Mucosa of descending colon (tissue), 3 donors: ENCODE results near the gene SNTB2. TPM values are rescaled to one million over a fixed set of nuclear protein-coding genes. Genes with fewer than 3 reads are reported as not detected.

Source experiments
- ATAC-seq: fragments of 200-7000 bp; cut with Tn5 transposase; one replicate; pipeline ENCODE4 v1.9.1; 2020; ENCODE audit warnings: mild to moderate bottlenecking, moderate library complexity
- DNase-seq, 3 donors: peaks; one replicate each; pipeline ENCODE4 v3.0.0-alpha.2; 2020
- H3K36me3 ChIP-seq: fragments of 200-600 bp; one replicate; pipeline ENCODE4 v1.8.0; 2021; ENCODE audit warnings: low read depth, mild to moderate bottlenecking
- H3K4me1 ChIP-seq: fragments of 200-600 bp; one replicate; pipeline ENCODE4 v1.8.0; 2021; ENCODE audit warnings: low read depth, mild to moderate bottlenecking
- H3K4me3 ChIP-seq: fragments of 200-600 bp; one replicate; pipeline ENCODE4 v1.8.0; 2021; ENCODE audit warnings: mild to moderate bottlenecking
- H3K9me3 ChIP-seq: fragments of 200-600 bp; one replicate; pipeline ENCODE4 v1.8.0; 2021; ENCODE audit warnings: mild to moderate bottlenecking
- CTCF ChIP-seq: fragments of 200-600 bp; IDR thresholded peaks from one replicate; pipeline ENCODE4 v1.8.0; 2022; ENCODE audit warnings: antibody characterized with exemption, mild to moderate bottlenecking
- intact Hi-C, 2 donors: fragments of 100-400 bp; cut with DNase I in 1 of 2; cut with micrococcal nuclease in 1 of 2; formaldehyde crosslinking; loops; one replicate each; pipeline versions ENCODE4 v1.11.0 to v1.11.1; 2022; cut with DNase I, micrococcal nuclease
- total RNA-seq, 3 donors: library from RNA; stranded (reverse); fragmentation: NEBNext Ultra II Directional in 2 of 3; extraction: Animal tissue kit (Norgen Biotek cat#: 25700) in 2 of 3; gene quantifications; one replicate each; pipeline versions ENCODE4 v1.2.1 to v1.2.4, GENCODE V29; 2021 to 2023
- donor health status: DM: no; HTN: no; CAD: no; lungs with moderate emphysema.
- donor health status: DM: no; HTN: no; CAD: no.
- donor health status: DM: no; HTN: yes; CAD: no.

Gene SNTB2
- total RNA-seq, 3 donors from 2014 or later, result 28.7 to 50.9 (median 34.0) TPM

DNA sequence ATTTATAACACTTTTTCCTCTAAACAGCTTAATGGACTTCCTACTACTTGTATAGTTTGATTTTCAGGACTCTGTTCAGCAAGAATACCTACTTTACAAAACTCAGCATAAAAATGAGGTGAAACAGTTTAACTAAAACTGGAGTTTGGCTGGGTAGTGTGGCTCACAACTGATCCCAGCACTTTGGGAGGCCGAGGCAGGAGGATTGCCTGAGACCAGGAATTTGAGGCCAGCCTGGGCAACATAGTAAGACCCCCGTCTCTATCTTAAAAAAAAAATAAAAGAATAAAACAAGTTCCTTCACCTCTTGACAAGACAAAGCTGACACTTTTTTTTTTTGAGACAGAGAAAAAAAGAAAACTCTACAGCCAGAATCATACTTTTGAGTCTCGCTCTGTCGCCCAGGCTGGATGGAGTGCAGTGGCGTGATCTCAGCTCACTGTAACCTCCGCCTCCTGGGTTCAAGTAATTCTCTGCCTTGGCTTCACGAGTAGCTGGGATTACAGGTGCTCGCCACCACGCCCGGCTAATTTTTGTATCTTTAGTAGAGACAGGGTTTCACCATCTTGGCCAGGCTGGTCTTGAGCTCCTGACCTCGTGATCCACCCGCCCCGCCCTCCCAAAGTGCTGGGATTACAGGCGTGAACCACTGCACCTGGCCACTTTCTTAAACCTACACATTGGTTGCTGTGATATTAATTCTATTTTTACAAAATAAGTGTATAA lies 140.8 kb downstream of the SNTB2 start:
- ATAC-seq (no peak), DNase-seq (no peak)
- no peaks in the 10 kb centered on the region for H3K9me3 ChIP-seq
- H3K4me3 ChIP-seq, result no peak overlapping the region
- TF ChIP-seq CTCF, result no peak
- peaks cover 54% of the 10 kb centered on the region for H3K4me1 ChIP-seq
- intact Hi-C loops, result no loop called here
- H3K36me3 ChIP-seq, result peaks cover 3% of the 10 kb centered on the region

DNA sequence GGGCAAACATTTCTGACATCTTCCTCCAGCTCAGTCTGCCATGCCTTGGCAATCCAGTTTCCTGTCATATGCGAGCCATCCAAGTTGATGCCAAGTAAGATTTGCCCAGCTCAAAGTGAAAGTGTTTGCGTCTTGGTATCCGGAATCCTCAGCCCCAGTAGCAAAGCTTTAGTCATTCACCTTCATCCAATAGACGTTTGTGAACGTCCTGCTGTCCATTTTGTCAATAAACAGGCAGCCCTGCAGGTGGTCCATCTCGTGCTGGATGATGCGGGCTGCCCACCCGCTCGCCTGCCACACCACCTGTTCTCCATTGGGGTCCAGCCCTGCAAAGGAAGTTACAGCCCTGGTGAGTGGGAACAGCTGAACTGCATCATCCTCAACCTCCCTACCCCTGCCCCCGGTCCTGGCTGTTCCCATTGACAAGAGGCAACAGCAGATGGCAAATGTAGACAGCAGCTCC lies 141.9 kb downstream of the SNTB2 start:
- intact Hi-C loops, result no loop called here
- DNase-seq, result peak in 1 of 3 donors; percentile 36
- no peak for TF ChIP-seq CTCF
- Histone ChIP-seq H3K36me3 (peaks cover 2% of the 10 kb centered on the region), H3K4me3 (no peak overlapping the region), H3K4me1 (peaks cover 53% of the 10 kb centered on the region), H3K9me3 (no peaks in the 10 kb centered on the region)
- no peak for ATAC-seq

GRCh38 chr16:69329369-69330285 lies 142.7 kb downstream of the SNTB2 start:
- Histone ChIP-seq H3K9me3 (no peaks in the 10 kb centered on the region), H3K4me3 (peak overlapping the region; percentile 84), H3K36me3 (no peaks in the 10 kb centered on the region), H3K4me1 (peaks cover 46% of the 10 kb centered on the region)
- DNase-seq (peak in 2 of 3 donors; percentile 36 to 73), ATAC-seq (peak; percentile 63)
- TF ChIP-seq CTCF, result no peak
- intact Hi-C loops, result no loop called here

- intact Hi-C loops, result no loop called here
- Histone ChIP-seq H3K4me3 (peak within 1 kb of the TSS; percentile 84), H3K36me3 (no peaks in the 10 kb centered on the region), H3K9me3 (no peaks in the 10 kb centered on the region), H3K4me1 (peaks cover 43% of the 10 kb centered on the region)
- DNase-seq (peak; percentile 96), ATAC-seq (peak; percentile 94)
- no peak for TF ChIP-seq CTCF
Measured at GRCh38 chr16:69330286-69331109, 143.5 kb downstream of the SNTB2 start, which contains the start of gene PDF. Gene PDF, minus strand, starts transcription at chr16:69330588. Its CDS starts 18 bp downstream, at chr16:69330570.

- peaks cover 21% of the 10 kb centered on the region for H3K4me1 ChIP-seq
- no peak for TF ChIP-seq CTCF
- ATAC-seq, result no peak
- H3K9me3 ChIP-seq, result no peaks in the 10 kb centered on the region
- no peak for DNase-seq
- no peaks in the 10 kb centered on the region for H3K36me3 ChIP-seq
- no peak overlapping the region for H3K4me3 ChIP-seq
- intact Hi-C loops, result no loop called here
Measured at GRCh38 chr16:69334696-69335095, 147.7 kb downstream of the SNTB2 start.
